Stimulated activated naive CD8-positive, alpha-beta T cell treated with anti-CD3 and anti-CD28 coated beads, Interleukin-15, Interleukin-2, amounts not matched to agents 100 ng/mL and 50 ng/mL, for 24 hours (primary cell): ENCODE measurements around the gene CRYBG3.

ENCODE experiments used
- H3K27ac Mint-ChIP-seq: one replicate; pipeline ENCODE4 v1.8.0; 2021; ENCODE audit warnings: mild to moderate bottlenecking, mixed read lengths
- H3K27me3 Mint-ChIP-seq: one replicate; pipeline ENCODE4 v1.8.0; 2021; ENCODE audit warnings: mixed read lengths
- H3K36me3 Mint-ChIP-seq: one replicate; pipeline ENCODE4 v1.8.0; 2021; ENCODE audit warnings: low read depth, mixed read lengths
- H3K4me1 Mint-ChIP-seq: one replicate; pipeline ENCODE4 v1.8.0; 2021; ENCODE audit warnings: low read depth, mixed read lengths
- H3K4me3 Mint-ChIP-seq: one replicate; pipeline ENCODE4 v1.8.0; 2021; ENCODE audit warnings: mild to moderate bottlenecking, mixed read lengths
- H3K9me3 Mint-ChIP-seq: one replicate; pipeline ENCODE4 v1.8.0; 2021; ENCODE audit warnings: mixed read lengths

The CRYBG3 gene

DNA sequence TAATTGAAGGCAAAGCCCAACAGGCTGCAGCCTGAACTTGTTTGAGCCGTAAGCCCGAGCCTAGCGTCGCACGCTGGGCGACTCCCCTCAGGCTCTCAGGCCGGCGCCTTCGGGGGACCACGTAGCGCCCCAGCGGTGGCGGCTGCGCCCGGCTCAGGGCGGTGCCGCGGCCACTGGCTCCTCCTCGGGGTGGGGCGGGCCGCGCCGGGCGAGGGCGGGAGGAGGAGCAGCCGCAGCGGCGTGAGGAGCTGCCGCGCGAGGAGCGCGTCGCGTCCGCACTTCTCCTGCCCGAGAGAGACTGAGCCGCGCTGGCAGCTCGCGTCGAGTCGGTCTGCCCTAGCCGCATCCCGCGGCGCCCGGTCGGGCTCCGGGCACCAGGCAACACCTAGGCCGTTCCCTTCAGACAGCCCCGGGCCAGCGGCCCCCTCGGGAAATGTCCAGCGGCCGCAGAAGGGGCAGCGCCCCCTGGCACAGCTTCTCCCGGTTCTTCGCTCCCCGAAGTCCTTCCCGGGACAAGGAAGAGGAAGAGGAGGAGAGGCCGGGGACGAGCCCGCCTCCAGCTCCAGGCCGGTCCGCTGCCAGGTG lies at the start of gene CRYBG3:
Gene CRYBG3, plus strand, starts transcription at position 238 of the 585 bp plus-strand sequence. Its CDS starts 196 bp downstream, at position 434.
- peaks cover 22% of the 10 kb centered on the region for H3K4me1 Mint-ChIP-seq
- H3K27me3 Mint-ChIP-seq = peaks cover 38% of the 10 kb centered on the region
- H3K36me3 Mint-ChIP-seq = no peaks in the 10 kb centered on the region
- peak within 1 kb of the TSS; percentile 93 for H3K4me3 Mint-ChIP-seq
- no peaks in the 10 kb centered on the region for H3K9me3 Mint-ChIP-seq
- H3K27ac Mint-ChIP-seq = peak within 1 kb of the TSS; percentile 93

DNA sequence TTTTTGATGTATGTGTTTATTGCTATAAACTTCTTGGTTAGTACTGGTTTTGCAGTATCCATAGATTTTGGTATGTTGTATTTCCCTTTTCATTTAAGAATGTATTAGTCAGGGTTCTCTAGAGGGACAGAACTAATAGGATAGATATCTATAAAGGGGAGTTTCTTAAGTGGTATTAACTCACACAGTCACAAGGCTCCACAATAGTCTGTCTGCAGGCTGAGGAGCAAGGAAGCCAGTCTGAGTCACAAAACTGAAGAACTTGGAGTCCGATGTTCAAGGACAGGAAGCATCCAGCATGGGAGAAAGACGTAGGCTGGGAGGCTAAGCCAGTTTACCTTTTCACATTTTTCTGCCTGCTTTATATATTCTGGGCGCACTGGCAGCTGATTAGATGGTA lies 48.9 kb upstream of the CRYBG3 start:
- Mint-ChIP-seq H3K4me3 (no peak overlapping the region), H3K9me3 (peaks cover 5% of the 10 kb centered on the region), H3K36me3 (peaks cover 34% of the 10 kb centered on the region), H3K4me1 (no peaks in the 10 kb centered on the region), H3K27me3 (no peaks in the 10 kb centered on the region), H3K27ac (no peak overlapping the region)

DNA sequence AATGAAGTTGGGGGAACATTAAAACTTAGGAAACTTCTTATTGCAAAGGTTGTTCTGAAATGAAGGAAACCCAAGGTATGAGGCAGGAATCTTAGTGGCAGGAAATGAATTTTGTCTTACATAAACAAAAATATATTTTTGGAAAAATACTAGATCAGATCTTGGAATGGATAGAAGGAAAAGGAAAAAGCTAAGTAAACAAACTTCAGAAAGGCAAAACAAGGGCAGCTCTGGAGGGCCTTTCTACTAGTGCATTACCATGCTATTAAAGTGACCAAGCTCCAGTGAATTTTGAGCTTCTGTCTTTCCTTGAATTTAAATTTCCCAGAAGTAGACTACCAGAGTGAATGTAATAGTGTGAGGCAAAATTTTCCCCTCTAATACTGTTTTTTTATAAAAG lies 43.7 kb upstream of the CRYBG3 start:
- H3K4me3 Mint-ChIP-seq = no peak overlapping the region
- peaks cover 7% of the 10 kb centered on the region for H3K36me3 Mint-ChIP-seq
- H3K27me3 Mint-ChIP-seq = no peaks in the 10 kb centered on the region
- no peak overlapping the region for H3K27ac Mint-ChIP-seq
- H3K4me1 Mint-ChIP-seq = no peaks in the 10 kb centered on the region
- no peaks in the 10 kb centered on the region for H3K9me3 Mint-ChIP-seq

DNA sequence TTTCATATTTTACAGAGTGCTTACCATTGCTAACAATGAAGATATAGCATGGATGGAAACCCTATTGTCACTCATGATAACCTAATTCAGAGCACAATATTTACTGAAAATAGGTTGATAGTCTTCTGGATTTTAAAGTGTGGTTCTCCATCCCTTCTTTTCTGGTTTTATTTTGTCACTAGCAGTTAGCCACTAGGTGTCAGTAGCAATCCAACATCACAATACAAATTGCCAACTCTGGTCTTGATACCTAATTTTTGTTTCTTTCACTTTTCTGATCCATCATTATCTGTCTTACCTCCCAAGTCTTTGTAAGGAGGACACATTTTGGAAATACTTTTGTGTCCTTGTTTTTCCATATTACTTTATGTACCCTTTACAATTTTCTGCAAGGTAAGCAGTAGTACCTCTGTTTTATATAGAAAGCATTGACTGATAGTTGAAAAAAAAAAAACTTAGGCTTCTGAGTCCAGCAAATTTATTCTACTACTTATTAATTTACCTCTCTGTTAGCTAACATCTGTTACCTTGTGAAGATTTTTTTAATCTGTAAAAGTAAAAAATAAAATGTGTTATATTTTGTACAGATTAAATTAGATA lies 28.3 kb upstream of the CRYBG3 start:
- H3K4me1 Mint-ChIP-seq = no peaks in the 10 kb centered on the region
- H3K9me3 Mint-ChIP-seq = no peaks in the 10 kb centered on the region
- no peak overlapping the region for H3K4me3 Mint-ChIP-seq
- no peak overlapping the region for H3K27ac Mint-ChIP-seq
- H3K27me3 Mint-ChIP-seq = no peaks in the 10 kb centered on the region
- no peaks in the 10 kb centered on the region for H3K36me3 Mint-ChIP-seq

DNA sequence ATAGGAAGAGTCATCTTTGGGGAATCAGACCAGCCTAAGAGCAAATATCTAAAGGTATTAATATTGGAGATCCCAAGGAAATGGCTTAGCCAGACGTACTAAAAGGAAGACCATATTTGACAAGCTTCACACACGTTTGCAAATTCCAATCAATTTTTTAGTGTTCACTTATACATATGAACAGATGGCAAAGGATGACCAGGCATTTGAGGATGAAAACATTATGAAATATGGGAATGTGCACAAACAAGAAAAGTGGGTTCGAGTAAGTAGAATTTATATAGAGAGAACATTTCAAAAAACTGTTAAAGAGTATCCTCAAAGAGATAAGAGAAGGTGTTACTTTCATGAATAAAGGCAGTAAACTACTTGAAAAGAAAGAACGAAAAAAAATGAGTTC lies 25.9 kb upstream of the CRYBG3 start:
- Mint-ChIP-seq H3K9me3 (no peaks in the 10 kb centered on the region), H3K36me3 (no peaks in the 10 kb centered on the region), H3K4me3 (no peak overlapping the region), H3K27me3 (no peaks in the 10 kb centered on the region), H3K27ac (no peak overlapping the region), H3K4me1 (no peaks in the 10 kb centered on the region)

DNA sequence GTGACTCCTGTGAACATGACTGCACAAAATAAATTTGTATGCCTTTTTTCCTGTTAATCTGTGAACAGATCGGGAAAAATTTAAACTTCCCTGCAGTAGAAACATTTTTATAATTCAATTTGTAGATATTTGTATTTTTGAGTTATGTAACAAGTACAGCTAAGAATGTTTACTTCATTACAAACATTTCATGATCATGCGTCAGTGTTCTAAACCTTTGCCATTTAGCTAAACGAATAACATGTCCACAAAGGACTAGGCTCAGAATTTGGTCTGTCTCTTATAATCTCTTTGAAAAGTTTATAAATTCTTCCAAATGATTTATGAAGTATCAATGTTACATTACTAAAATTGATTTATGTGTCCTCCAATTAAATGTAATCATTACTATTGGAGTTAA lies 17.3 kb upstream of the CRYBG3 start:
- H3K27me3 Mint-ChIP-seq = no peaks in the 10 kb centered on the region
- H3K36me3 Mint-ChIP-seq = no peaks in the 10 kb centered on the region
- no peaks in the 10 kb centered on the region for H3K4me1 Mint-ChIP-seq
- no peaks in the 10 kb centered on the region for H3K9me3 Mint-ChIP-seq
- no peak overlapping the region for H3K27ac Mint-ChIP-seq
- no peak overlapping the region for H3K4me3 Mint-ChIP-seq

DNA sequence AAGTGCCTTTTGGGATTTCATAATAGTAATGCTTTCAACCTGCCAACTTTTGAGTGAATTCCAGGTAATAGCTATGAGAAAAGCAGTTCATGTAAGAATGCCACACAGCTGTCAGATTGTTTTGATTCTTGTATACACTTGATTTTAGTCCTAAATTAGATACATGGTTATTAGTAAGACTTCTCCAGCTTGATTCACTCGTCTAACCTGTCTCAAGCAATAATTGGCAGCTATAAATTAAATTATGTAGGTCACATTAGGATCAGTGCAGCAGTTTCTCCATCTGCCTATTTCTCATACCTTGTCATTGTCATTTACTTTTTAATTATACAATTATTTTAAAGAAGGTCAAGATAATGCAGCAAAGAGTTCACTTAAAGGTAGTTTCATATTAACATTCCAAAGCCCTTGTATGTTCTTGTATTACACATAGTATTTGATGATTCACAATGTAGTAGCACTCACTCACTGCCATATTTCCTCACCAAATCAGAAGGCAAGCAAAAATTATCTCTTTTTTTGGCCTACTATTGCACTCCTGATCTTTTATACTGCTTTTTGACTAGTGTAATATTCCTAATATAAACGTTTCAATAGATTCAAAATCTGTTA lies 10.9 kb upstream of the CRYBG3 start:
- Mint-ChIP-seq H3K9me3 (no peaks in the 10 kb centered on the region), H3K36me3 (no peaks in the 10 kb centered on the region), H3K27ac (no peak overlapping the region), H3K27me3 (no peaks in the 10 kb centered on the region), H3K4me1 (peaks cover 11% of the 10 kb centered on the region), H3K4me3 (no peak overlapping the region)

DNA sequence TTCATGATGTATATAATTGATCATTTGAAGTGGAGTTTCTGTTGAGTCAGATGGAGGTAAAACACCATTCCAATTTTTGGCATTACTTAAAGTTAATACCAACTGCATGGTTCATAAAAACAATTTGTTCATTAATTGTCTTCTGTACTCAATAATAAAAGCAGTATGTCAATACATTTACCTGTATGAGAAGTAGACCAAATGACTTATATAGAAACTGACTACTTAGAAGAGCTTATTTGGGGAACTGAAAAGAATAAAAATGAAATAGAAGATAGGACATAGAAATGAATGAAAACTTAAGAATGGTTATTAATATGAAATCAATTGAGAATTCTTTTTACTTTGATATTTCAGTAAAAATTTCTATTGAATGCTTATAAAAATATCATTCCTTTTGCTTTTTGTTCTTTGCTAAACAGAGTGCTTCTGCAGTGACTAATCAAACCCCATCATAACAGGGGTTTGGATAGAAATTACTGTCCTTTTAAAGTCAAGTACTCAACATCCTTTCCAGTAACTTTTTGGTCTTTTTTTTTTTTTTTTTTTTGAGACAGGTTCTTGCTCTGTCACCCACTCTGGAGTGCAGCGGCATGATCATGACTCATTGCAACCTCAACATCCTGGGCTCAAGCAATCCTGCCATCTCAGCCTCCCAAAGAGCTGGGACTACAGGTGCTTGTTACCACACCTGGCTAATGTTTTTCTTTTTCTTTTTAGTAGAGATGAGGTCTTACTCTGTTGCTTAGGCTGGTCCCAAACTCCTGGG lies 6.5 kb upstream of the CRYBG3 start:
- H3K27me3 Mint-ChIP-seq = peaks cover 10% of the 10 kb centered on the region
- no peak overlapping the region for H3K4me3 Mint-ChIP-seq
- H3K36me3 Mint-ChIP-seq = no peaks in the 10 kb centered on the region
- H3K4me1 Mint-ChIP-seq = peaks cover 16% of the 10 kb centered on the region
- H3K9me3 Mint-ChIP-seq = no peaks in the 10 kb centered on the region
- no peak overlapping the region for H3K27ac Mint-ChIP-seq

DNA sequence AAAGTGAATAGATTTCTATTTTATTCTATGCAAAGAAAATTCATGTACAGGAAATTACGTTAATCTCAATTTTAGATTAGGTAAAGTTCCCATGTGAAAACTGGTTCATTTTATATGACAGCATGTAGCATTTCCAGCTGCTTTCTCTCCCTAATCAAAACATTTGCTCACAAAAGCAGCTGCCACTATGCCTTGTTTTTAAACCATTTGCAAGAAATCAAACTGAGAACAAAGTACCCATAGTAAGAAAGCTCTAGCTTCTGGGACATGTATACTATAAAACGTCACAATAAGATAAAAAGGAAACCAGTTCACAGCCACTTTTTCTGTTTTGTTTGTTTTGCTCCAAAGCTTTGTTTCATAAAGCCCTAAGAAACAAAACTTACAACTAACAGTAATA lies 5.0 kb upstream of the CRYBG3 start:
- Mint-ChIP-seq H3K27ac (no peak overlapping the region), H3K9me3 (no peaks in the 10 kb centered on the region), H3K4me1 (peaks cover 23% of the 10 kb centered on the region), H3K36me3 (no peaks in the 10 kb centered on the region), H3K4me3 (no peak overlapping the region), H3K27me3 (peaks cover 20% of the 10 kb centered on the region)

DNA sequence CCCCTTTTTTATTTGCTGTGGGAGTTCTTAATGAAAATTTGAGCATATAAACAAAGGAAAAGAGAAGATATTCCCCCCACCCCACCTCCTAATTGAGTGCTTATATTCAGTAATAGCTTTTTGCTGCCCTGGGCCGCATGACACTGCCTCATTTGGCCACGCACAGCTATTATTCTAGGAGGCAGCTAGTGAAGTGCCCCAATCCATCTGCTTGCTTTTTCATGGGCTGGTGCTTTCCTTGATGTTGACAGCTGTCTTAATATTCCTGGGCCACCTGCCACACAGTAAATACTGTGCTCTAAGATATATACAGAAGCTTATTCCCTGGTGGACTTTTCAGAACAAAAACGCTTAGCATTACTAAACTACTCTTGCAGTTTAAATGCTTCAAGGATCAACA lies 3.8 kb upstream of the CRYBG3 start:
- Mint-ChIP-seq H3K36me3 (no peaks in the 10 kb centered on the region), H3K27me3 (peaks cover 27% of the 10 kb centered on the region), H3K4me3 (no peak overlapping the region), H3K27ac (no peak overlapping the region), H3K4me1 (peaks cover 30% of the 10 kb centered on the region), H3K9me3 (no peaks in the 10 kb centered on the region)

DNA sequence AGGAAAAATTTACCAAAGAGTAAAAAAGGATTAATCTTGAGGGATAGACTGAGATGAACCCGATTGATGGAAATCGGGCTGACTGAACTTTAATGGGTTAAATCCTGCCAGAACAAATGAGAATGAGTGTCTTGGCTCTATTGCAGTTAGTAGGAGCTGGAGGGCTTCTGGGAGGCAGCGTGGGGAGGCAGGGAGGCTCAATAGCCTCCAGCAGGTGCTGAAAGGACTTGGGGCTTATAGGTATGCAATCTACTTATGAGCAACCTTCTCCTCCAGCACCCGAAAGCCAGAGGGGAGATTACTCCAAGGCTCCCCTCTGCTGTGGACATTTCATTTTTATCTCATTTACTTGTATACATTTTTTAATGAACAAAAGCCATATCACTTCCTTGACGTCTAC lies 1.0 kb upstream of the CRYBG3 start:
- no peaks in the 10 kb centered on the region for H3K36me3 Mint-ChIP-seq
- peaks cover 27% of the 10 kb centered on the region for H3K4me1 Mint-ChIP-seq
- H3K27me3 Mint-ChIP-seq = peaks cover 38% of the 10 kb centered on the region
- peak overlapping the region; percentile 82 for H3K4me3 Mint-ChIP-seq
- H3K27ac Mint-ChIP-seq = no peak overlapping the region
- H3K9me3 Mint-ChIP-seq = no peaks in the 10 kb centered on the region

DNA sequence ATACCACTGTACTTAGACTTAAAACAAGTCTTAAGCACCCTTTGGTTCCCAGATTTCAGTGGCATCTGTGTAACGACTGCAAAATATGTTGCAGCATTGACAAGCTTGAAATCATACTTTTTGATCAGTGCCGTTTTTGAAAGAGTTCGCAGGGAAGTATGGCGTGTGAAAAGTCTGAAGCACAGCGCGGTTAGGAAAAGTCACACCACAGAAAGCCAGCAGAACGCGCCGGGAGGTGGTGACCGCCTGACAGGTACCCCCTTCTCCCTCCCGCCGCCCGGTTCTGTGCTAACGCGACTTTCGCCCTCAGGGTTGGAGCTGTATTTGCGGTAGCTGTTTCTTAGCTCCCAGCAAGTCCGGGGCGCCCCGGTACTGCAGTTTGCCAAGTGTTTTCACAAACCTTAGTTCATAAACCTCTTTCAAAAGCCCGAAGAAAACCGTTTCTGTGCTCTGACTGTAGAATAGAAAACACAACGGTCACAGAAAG lies 481 bp upstream of the CRYBG3 start:
- Mint-ChIP-seq H3K4me3 (peak overlapping the region; percentile 82), H3K27ac (peak overlapping the region; percentile 45), H3K27me3 (peaks cover 38% of the 10 kb centered on the region), H3K4me1 (peaks cover 22% of the 10 kb centered on the region), H3K9me3 (no peaks in the 10 kb centered on the region), H3K36me3 (no peaks in the 10 kb centered on the region)

DNA sequence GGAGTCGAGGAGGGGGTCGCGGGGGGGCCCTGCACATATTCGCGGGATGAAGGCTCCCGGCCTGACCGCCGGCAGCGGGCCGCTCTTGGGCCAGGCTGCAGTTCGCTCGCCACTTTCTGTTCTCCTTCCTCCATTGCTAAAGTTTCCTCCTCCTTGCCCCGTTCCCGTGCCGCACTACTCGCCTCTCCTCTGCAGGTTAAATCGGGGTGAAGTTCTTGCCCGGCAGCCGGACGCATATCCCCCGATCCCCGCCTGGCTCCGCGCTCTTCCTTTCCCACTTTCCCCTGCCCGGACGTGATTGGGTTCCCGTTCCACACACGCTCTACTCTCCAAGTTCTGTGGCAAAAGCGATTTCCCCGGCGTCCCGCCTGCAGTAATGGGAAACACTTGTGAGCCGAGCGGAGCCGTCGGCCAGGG lies 556 bp downstream of the CRYBG3 start:
- H3K4me1 Mint-ChIP-seq = peaks cover 22% of the 10 kb centered on the region
- no peaks in the 10 kb centered on the region for H3K9me3 Mint-ChIP-seq

DNA sequence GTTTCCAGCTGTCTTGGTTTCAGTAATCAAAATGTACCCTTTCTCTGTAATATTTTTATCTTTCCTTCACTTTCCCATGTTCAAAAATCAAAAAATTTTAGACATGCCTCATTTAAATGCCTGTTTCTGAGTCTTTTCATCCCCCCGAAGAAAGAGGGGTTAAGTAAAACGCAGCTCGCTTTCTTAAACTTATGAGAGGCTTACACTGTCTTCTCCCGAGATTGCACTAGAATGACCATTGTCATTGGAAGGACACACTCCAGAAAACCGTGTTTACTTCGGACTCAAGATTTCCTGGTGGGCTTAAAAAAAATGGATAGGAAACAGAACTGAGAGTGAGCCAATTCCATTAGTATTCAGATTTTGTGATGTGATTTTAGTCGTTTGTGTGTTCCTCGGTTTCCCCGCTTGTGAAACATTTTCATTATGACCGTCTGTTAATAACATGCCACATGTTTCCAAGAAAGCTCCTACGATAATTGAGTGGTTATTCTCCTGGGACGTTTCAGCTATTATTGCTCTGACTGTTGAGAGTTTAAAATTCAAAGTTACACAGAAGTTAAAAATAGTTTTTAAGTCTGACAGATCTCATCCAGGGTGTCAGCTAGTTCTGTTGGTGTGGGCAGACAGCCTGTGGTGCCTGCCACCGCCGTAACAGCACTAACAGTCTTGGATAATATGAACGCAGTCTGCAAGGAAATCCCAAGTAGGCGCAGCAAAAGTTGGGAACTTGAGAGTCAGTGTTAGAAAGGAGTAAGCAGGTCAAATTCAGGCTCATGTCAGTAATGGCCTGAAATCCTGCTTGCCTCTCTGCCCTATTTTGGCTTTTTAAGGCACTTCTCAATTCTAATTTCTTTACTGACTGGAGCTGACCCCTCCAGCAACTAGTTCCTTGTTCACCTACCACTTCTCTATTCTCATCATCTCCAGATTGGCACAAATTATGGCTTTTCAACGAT lies 1.5 kb downstream of the CRYBG3 start:
- H3K36me3 Mint-ChIP-seq = no peaks in the 10 kb centered on the region
- H3K4me1 Mint-ChIP-seq = peaks cover 22% of the 10 kb centered on the region
- peak overlapping the region; percentile 38 for H3K27ac Mint-ChIP-seq
- H3K4me3 Mint-ChIP-seq = peak overlapping the region; percentile 93
- H3K9me3 Mint-ChIP-seq = no peaks in the 10 kb centered on the region
- H3K27me3 Mint-ChIP-seq = peaks cover 38% of the 10 kb centered on the region

More for the DNA sequence above, 556 bp downstream of the CRYBG3 start:
- Mint-ChIP-seq H3K36me3 (no peaks in the 10 kb centered on the region), H3K27ac (peak overlapping the region; percentile 93), H3K4me3 (peak overlapping the region; percentile 93), H3K27me3 (peaks cover 38% of the 10 kb centered on the region)
